ENCODE results near the gene RPS26. TPM values are rescaled to one million over a fixed set of nuclear protein-coding genes. Genes with fewer than 3 reads are reported as not detected.
A peak's percentile ranks its signal among the peaks of the same experiment; 100 is the strongest.

RPS26 gene
- total and polyA plus RNA-seq, 2 of the 13 experiments (the other 11 are each of a cell fraction or from before 2014, with no cell fraction given): 150 to 421 TPM

DNA sequence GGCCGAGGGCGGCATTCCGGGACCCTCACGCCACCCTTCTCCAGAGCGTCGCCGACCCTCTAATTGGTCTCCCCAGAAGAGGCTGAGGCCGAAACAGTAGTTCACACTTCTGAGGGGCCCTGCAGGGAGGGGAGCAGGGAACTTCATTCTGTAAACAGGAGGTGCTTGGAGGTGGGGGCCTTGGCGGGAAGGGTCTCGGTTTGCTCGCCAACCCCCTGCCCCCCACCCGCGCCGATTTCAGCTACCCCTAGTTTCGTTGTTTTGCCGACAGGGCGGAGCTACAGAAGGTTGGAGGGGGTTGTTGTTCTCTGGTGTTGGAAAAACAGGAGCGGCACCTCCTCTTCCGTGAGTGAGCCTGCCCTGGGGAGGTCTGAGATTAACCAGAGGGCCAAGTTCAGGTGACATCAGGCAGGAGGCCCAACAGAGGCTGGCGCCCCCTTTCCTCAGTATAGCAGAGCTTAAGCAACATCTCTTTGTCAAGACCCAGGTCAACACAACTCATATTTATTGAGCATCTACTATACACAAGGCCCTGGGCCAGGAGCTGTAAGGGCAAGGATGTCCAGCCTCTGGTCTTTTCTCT is 38.9 kb downstream of the RPS26 start (continued):
- TF ChIP-seq ZFP36L1 (CRISPR knock-in tag; IDR thresholded peaks at IDR 0.05): no peak
- no peak for TF ChIP-seq CBFB (CRISPR knock-in tag; IDR thresholded peaks at IDR 0.05)
- TF ChIP-seq MTA3 (CRISPR knock-in tag; IDR thresholded peaks at IDR 0.05): no peak
- no peak for TF ChIP-seq KLF12 (CRISPR knock-in tag; IDR thresholded peaks at IDR 0.05; ENCODE audit: borderline replicate concordance)
- TF ChIP-seq, protein P1, sequence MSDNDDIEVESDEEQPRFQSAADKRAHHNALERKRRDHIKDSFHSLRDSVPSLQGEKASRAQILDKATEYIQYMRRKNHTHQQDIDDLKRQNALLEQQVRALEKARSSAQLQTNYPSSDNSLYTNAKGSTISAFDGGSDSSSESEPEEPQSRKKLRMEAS (IDR thresholded peaks at IDR 0.05): peak; percentile 68
- TF ChIP-seq, protein P2, sequence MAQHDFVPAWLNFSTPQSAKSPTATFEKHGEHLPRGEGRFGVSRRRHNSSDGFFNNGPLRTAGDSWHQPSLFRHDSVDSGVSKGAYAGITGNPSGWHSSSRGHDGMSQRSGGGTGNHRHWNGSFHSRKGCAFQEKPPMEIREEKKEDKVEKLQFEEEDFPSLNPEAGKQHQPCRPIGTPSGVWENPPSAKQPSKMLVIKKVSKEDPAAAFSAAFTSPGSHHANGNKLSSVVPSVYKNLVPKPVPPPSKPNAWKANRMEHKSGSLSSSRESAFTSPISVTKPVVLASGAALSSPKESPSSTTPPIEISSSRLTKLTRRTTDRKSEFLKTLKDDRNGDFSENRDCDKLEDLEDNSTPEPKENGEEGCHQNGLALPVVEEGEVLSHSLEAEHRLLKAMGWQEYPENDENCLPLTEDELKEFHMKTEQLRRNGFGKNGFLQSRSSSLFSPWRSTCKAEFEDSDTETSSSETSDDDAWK (CRISPR knock-in tag; IDR thresholded peaks at IDR 0.05): no peak
- TF ChIP-seq NFE2 (CRISPR knock-in tag; IDR thresholded peaks at IDR 0.05): no peak
- TF ChIP-seq ZNF207 (IDR thresholded peaks at IDR 0.05; ENCODE audit: borderline replicate concordance): no peak
- peak; percentile 32; the same call in 1 of the 2 replicates for TF ChIP-seq BRCA1 (CRISPR knock-in tag; IDR thresholded peaks at IDR 0.05)
- peak; percentile 14; the same call in 1 of the 2 replicates for TF ChIP-seq REPIN1 (CRISPR knock-in tag; IDR thresholded peaks at IDR 0.05; ENCODE audit: borderline replicate concordance, low read depth)
- no peak for TF ChIP-seq RBFOX2 (IDR thresholded peaks at IDR 0.05; ENCODE audit: low read depth, low read length)
- TF ChIP-seq, protein P3, sequence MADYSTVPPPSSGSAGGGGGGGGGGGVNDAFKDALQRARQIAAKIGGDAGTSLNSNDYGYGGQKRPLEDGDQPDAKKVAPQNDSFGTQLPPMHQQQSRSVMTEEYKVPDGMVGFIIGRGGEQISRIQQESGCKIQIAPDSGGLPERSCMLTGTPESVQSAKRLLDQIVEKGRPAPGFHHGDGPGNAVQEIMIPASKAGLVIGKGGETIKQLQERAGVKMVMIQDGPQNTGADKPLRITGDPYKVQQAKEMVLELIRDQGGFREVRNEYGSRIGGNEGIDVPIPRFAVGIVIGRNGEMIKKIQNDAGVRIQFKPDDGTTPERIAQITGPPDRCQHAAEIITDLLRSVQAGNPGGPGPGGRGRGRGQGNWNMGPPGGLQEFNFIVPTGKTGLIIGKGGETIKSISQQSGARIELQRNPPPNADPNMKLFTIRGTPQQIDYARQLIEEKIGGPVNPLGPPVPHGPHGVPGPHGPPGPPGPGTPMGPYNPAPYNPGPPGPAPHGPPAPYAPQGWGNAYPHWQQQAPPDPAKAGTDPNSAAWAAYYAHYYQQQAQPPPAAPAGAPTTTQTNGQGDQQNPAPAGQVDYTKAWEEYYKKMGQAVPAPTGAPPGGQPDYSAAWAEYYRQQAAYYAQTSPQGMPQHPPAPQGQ (CRISPR knock-in tag; IDR thresholded peaks at IDR 0.05; ENCODE audit: borderline replicate concordance): no peak
- no peak for TF ChIP-seq ZSCAN29 (CRISPR knock-in tag; conservative IDR thresholded peaks at IDR 0.05)
- no peak for TF ChIP-seq CC2D1A (CRISPR knock-in tag; IDR thresholded peaks at IDR 0.05)
- no peak for TF ChIP-seq ZNF225 (CRISPR knock-in tag; IDR thresholded peaks at IDR 0.05)
- TF ChIP-seq HES4 (CRISPR knock-in tag; IDR thresholded peaks at IDR 0.05; ENCODE audit: borderline replicate concordance): 0 out of 2 replicates have a peak, but pooled peaks have one; percentile 16
- TF ChIP-seq, protein P4, sequence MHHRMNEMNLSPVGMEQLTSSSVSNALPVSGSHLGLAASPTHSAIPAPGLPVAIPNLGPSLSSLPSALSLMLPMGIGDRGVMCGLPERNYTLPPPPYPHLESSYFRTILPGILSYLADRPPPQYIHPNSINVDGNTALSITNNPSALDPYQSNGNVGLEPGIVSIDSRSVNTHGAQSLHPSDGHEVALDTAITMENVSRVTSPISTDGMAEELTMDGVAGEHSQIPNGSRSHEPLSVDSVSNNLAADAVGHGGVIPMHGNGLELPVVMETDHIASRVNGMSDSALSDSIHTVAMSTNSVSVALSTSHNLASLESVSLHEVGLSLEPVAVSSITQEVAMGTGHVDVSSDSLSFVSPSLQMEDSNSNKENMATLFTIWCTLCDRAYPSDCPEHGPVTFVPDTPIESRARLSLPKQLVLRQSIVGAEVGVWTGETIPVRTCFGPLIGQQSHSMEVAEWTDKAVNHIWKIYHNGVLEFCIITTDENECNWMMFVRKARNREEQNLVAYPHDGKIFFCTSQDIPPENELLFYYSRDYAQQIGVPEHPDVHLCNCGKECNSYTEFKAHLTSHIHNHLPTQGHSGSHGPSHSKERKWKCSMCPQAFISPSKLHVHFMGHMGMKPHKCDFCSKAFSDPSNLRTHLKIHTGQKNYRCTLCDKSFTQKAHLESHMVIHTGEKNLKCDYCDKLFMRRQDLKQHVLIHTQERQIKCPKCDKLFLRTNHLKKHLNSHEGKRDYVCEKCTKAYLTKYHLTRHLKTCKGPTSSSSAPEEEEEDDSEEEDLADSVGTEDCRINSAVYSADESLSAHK (CRISPR knock-in tag; IDR thresholded peaks at IDR 0.05; ENCODE audit: borderline replicate concordance): no peak
- TF ChIP-seq PHF21A (CRISPR knock-in tag; IDR thresholded peaks at IDR 0.05): peak; percentile 84
- TF ChIP-seq RELA (CRISPR knock-in tag; IDR thresholded peaks at IDR 0.05): no peak
- no peak for TF ChIP-seq NFKBIZ (CRISPR knock-in tag; IDR thresholded peaks at IDR 0.05)
- TF ChIP-seq, protein P5, sequence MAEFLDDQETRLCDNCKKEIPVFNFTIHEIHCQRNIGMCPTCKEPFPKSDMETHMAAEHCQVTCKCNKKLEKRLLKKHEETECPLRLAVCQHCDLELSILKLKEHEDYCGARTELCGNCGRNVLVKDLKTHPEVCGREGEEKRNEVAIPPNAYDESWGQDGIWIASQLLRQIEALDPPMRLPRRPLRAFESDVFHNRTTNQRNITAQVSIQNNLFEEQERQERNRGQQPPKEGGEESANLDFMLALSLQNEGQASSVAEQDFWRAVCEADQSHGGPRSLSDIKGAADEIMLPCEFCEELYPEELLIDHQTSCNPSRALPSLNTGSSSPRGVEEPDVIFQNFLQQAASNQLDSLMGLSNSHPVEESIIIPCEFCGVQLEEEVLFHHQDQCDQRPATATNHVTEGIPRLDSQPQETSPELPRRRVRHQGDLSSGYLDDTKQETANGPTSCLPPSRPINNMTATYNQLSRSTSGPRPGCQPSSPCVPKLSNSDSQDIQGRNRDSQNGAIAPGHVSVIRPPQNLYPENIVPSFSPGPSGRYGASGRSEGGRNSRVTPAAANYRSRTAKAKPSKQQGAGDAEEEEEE (CRISPR knock-in tag; IDR thresholded peaks at IDR 0.05; ENCODE audit: borderline replicate concordance): no peak
